GM12874 (cell line): ENCODE results near the gene PTGDS.

Source experiments
- TF ChIP-seq, protein P1 (sequence below): IDR thresholded peaks from 2 replicates; pipeline ENCODE4 v1.5.1; 2011; ENCODE audit warnings: low read depth, mild to moderate bottlenecking, control low read depth, low read length, moderate library complexity; ENCODE audit not compliant: insufficient read depth

Gene PTGDS

DNA sequence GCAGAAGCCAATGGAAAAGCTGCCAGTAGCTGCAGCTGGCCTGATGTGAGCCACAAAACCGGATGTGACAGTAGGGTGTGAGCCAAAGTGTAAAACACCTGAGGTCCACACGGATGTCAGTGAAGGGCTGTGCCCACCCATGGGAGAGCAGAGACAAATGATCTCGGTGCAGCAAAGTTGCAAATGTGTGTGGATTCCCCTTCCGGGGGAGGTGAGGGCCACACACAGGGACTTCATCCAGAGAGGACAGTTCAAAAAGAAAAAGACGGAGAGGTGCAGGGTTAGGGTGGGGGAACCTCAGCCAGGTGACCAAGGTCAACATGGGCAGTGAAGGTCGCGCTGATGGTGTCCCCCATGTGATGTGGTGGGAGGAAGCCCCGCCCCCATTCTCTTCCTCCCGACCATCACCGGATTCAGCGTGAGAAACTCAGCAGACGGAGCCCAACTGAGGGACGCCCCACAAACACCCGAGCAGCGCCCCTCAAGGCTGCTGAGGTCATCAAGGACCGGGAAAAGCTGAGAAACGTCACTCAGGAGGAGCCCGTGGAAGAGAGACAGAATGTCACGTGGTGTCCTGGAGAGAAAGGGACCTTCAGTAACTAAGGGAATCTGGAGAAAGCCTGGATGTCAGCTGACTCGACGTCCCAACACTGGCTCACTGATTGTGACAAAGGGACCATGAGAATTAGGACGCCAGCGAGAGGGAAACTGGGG is 11.4 kb upstream of the PTGDS start:
- TF ChIP-seq, protein P1, sequence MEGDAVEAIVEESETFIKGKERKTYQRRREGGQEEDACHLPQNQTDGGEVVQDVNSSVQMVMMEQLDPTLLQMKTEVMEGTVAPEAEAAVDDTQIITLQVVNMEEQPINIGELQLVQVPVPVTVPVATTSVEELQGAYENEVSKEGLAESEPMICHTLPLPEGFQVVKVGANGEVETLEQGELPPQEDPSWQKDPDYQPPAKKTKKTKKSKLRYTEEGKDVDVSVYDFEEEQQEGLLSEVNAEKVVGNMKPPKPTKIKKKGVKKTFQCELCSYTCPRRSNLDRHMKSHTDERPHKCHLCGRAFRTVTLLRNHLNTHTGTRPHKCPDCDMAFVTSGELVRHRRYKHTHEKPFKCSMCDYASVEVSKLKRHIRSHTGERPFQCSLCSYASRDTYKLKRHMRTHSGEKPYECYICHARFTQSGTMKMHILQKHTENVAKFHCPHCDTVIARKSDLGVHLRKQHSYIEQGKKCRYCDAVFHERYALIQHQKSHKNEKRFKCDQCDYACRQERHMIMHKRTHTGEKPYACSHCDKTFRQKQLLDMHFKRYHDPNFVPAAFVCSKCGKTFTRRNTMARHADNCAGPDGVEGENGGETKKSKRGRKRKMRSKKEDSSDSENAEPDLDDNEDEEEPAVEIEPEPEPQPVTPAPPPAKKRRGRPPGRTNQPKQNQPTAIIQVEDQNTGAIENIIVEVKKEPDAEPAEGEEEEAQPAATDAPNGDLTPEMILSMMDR = no peak

DNA sequence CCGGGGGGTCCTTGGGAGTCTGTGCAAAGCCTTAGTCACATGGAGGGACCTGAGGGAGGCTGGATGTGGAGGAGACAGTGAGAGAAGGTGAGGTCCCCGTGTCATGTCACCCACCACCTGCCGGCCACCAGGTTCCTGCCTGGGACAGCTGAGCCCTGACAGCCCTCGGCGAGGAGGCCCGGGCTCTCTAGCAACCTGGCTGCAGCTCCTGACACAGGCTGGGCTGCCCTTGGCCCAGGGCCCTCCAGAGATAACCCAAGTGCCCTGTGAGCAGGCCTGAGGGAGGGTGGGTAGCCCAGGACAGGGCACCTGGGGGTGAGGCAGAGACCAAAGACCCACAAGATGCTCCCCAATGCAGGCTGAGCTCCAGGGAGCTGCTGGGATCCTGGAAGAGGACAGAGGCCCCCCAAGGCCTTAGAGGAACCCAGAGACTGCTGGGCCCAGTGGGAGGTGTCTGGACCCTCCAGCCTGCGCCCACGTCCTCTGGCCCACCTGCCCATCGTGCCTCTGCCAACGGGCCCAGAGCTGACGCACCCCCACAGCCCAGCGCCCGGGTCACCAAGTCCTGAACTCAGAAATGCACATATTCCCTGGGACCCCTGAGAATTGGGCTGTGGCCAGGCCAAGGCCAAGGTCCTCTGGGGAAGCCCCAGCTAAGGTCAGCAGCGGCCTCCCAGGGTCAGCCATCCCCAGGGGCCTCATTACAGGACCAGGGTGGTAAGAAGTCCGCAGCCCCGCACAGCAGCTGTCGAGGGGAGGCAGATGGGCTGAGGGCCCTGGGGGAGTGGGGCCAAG is 8.8 kb upstream of the PTGDS start:
- TF ChIP-seq, protein P1 = no peak

DNA sequence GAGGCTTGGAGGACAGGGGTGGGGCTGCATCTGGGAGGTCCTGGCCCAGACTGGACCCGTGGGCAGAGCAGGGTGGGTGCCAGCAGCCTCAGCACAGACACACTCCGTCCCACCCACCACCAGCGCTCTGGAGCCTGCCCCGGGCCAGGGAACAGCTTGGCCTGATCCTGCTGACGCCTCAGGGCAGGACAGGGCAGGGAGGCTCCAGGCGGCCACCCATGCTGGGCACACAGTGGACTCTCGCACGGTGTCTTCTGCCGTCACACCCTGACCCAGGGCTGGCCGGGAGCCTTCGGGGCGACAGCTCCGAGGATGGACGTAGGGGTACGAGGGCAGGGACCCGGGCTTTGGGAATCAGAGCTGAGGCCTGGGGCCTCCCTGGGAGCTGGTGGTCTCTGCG is 8.2 kb upstream of the PTGDS start:
- TF ChIP-seq, protein P1 = no peak

DNA sequence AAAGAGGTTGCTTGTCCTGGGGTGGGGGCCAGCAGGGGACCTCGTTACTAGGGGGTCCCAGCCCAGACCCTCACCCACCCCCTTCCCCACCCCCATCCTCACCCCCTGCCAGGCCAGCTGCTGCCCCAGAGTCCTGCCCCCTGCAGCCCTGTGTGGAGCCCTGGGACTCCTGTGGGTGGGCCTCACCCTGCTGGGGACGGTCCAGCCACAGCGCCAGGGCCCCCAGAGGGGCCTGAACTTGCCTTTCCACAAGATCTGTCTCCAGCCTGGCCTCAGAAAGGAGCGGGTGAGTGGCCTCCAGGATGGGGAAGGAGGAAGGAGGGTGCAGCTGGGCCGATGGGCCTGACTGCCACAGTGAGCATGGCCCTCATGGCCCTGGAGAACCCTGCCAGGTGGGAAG is 7.5 kb upstream of the PTGDS start:
- TF ChIP-seq, protein P1 = no peak

DNA sequence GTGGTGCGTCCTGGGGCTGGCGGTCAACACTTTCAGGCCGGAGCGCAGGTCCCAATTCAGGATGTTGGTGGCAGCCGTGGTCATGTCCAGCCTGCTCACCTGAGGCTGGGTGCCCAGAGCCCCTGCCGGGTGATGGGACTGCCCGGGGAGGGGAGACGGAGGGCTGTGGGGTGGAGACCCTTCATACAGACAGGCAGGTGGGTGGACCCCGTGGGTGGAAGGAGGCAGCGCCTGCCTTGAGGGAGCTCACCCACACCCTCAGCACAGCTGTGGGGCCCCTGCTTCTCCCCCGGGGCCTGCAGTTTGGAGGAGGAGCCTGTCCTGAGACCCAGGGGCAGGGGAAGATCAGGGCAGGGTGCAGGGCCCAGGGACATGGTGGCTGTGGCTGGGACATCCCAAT is 6.9 kb upstream of the PTGDS start:
- TF ChIP-seq, protein P1 = no peak

DNA sequence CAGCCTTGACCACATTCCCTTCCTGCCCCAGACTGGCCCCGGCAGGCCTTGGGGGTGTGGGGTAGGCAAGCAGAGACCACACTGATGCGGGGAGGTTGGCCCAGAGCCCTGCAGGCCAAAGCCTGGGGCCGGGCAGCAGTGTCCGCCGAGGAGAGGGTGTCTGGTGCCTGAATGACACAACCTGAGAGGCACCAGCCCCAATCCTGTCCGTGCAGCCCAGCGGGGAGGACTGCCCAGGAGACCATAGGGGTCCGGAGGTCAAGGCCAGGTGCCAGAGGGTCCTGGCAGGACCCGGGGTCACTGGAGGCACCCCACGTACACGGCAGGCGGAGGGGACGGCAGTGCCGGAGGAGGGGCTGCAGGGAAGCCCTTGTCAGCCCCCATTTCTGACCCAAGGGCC is 5.6 kb upstream of the PTGDS start:
- TF ChIP-seq, protein P1 = no peak

DNA sequence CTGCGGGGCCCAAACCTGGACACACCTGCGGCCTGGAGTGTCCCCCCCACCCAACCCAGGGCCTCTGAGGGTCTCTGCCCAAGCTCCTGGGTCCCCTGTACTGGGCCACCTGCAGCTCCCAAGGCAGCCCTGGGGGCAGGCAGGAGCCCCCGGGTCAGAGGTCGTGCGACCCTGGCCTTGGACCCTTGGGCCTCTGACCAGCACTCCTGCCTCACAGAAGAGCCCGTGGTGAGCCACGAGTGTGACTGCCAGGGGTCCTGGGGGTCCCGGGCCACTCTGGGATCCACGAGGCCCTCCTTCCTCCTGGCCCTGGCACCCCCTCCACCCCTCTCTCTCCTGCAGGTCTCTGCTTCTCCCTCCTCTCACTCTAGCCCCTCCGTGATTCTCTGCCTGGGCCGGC is 5.0 kb upstream of the PTGDS start:
- TF ChIP-seq, protein P1 = no peak
